Measurements from ENCODE around the gene FARS2.

- TF ChIP-seq ERF (CRISPR knock-in tag; IDR thresholded peaks at IDR 0.05) (no peak), BRCA1 (IDR thresholded peaks at IDR 0.05) (no peak), BRCA1 (CRISPR knock-in tag; IDR thresholded peaks at IDR 0.05) (no peak), GTF2F1 (IDR thresholded peaks at IDR 0.05; ENCODE audit: low read depth, low read length) (no peak), GABPB1 (CRISPR knock-in tag; IDR thresholded peaks at IDR 0.05) (no peak), CSDE1 (IDR thresholded peaks at IDR 0.05) (no peak), SIN3B (IDR thresholded peaks at IDR 0.05; ENCODE audit: low read depth) (no peak)
- TF ChIP-seq, protein P1, sequence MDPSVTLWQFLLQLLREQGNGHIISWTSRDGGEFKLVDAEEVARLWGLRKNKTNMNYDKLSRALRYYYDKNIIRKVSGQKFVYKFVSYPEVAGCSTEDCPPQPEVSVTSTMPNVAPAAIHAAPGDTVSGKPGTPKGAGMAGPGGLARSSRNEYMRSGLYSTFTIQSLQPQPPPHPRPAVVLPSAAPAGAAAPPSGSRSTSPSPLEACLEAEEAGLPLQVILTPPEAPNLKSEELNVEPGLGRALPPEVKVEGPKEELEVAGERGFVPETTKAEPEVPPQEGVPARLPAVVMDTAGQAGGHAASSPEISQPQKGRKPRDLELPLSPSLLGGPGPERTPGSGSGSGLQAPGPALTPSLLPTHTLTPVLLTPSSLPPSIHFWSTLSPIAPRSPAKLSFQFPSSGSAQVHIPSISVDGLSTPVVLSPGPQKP (CRISPR knock-in tag; IDR thresholded peaks at IDR 0.05), result no peak
- TF ChIP-seq, protein P2, sequence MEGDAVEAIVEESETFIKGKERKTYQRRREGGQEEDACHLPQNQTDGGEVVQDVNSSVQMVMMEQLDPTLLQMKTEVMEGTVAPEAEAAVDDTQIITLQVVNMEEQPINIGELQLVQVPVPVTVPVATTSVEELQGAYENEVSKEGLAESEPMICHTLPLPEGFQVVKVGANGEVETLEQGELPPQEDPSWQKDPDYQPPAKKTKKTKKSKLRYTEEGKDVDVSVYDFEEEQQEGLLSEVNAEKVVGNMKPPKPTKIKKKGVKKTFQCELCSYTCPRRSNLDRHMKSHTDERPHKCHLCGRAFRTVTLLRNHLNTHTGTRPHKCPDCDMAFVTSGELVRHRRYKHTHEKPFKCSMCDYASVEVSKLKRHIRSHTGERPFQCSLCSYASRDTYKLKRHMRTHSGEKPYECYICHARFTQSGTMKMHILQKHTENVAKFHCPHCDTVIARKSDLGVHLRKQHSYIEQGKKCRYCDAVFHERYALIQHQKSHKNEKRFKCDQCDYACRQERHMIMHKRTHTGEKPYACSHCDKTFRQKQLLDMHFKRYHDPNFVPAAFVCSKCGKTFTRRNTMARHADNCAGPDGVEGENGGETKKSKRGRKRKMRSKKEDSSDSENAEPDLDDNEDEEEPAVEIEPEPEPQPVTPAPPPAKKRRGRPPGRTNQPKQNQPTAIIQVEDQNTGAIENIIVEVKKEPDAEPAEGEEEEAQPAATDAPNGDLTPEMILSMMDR (IDR thresholded peaks at IDR 0.05 in 2 of 3, conservative IDR thresholded peaks at IDR 0.05 in 1 of 3; ENCODE audit: insufficient read depth in 2 of 3, low read depth in 1 of 3, low read length in 3 of 3), result no peak
- TF ChIP-seq, protein P3, sequence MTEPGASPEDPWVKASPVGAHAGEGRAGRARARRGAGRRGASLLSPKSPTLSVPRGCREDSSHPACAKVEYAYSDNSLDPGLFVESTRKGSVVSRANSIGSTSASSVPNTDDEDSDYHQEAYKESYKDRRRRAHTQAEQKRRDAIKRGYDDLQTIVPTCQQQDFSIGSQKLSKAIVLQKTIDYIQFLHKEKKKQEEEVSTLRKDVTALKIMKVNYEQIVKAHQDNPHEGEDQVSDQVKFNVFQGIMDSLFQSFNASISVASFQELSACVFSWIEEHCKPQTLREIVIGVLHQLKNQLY (CRISPR knock-in tag; conservative IDR thresholded peaks at IDR 0.05), result no peak
Observed at GRCh38 chr6:5389086-5389745, 127.9 kb downstream of the FARS2 start.
